ENCODE measurements around the gene CCDC33.

- no peak for TF ChIP-seq CTCF (IDR thresholded peaks at IDR 0.05)
- TF ChIP-seq POLR2AphosphoS5 (IDR thresholded peaks at IDR 0.05; ENCODE audit: low read depth, low read length), result no peak
- TF ChIP-seq, protein P1, sequence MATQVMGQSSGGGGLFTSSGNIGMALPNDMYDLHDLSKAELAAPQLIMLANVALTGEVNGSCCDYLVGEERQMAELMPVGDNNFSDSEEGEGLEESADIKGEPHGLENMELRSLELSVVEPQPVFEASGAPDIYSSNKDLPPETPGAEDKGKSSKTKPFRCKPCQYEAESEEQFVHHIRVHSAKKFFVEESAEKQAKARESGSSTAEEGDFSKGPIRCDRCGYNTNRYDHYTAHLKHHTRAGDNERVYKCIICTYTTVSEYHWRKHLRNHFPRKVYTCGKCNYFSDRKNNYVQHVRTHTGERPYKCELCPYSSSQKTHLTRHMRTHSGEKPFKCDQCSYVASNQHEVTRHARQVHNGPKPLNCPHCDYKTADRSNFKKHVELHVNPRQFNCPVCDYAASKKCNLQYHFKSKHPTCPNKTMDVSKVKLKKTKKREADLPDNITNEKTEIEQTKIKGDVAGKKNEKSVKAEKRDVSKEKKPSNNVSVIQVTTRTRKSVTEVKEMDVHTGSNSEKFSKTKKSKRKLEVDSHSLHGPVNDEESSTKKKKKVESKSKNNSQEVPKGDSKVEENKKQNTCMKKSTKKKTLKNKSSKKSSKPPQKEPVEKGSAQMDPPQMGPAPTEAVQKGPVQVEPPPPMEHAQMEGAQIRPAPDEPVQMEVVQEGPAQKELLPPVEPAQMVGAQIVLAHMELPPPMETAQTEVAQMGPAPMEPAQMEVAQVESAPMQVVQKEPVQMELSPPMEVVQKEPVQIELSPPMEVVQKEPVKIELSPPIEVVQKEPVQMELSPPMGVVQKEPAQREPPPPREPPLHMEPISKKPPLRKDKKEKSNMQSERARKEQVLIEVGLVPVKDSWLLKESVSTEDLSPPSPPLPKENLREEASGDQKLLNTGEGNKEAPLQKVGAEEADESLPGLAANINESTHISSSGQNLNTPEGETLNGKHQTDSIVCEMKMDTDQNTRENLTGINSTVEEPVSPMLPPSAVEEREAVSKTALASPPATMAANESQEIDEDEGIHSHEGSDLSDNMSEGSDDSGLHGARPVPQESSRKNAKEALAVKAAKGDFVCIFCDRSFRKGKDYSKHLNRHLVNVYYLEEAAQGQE (IDR thresholded peaks at IDR 0.05; ENCODE audit: insufficient read depth in 1 of 2, low read depth in 2 of 2, low read length in 1 of 2), result no peak
These were observed 21.7 kb upstream of the CCDC33 start for GRCh38 chr15:74214324-74215021.

Data from Panc1 (cell line).